GM19397 (cell line): Measurements from ENCODE around the gene GAS6.

Experiments
- ATAC-seq: cut with Tn5 transposase; IDR thresholded peaks from one replicate; pipeline ENCODE4 v1.9.1; 2021; ENCODE audit warnings: mild to moderate bottlenecking, moderate library complexity; ENCODE audit not compliant: unreplicated experiment

GAS6 gene

GRCh38 chr13:113777311-113778260, 86.3 kb downstream of the GAS6 start:
- no peak for ATAC-seq

DNA sequence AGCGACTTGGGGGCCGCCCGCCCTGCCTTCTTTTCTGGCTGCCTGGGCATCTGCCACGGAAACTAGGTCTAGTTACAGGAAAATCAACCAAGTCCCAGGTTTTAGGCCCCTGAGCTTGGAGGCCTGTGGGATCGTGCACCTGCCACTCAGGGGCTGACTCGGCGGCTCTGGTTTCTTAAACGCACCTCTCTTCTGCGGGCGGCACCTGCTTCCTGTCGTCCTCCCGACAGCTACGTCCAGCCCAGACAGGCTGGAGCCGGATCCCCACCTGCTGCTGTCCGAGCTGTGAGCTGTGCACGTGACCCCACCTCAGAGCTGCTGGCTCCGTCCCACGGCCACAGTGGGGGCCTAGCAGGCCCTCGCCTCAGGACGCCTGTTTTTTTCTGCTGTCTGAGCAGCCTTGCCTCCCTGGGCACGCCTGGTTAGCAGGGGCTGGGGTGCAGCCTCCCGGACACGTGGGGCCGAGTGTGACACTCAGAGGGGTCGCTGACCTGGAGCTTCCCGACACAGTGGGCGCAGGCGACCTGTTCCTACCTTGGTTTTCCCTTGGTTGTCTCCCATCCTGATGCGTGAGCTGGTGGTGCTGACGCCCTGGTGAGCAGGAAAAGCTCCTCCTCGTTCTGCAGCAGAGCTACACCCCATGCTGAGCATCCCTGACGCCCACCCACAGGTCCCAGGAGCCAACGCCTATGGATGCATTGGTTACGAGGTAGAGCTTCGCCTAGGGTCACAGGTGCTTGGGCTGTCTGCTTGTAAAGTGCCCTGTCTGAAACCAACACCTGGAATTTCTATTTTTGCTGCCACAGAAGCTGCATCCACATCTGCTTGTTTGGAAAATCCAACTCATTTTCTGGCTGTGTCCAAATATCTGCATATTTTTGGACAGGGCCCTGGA, 87.4 kb downstream of the GAS6 start:
- ATAC-seq: no peak

DNA sequence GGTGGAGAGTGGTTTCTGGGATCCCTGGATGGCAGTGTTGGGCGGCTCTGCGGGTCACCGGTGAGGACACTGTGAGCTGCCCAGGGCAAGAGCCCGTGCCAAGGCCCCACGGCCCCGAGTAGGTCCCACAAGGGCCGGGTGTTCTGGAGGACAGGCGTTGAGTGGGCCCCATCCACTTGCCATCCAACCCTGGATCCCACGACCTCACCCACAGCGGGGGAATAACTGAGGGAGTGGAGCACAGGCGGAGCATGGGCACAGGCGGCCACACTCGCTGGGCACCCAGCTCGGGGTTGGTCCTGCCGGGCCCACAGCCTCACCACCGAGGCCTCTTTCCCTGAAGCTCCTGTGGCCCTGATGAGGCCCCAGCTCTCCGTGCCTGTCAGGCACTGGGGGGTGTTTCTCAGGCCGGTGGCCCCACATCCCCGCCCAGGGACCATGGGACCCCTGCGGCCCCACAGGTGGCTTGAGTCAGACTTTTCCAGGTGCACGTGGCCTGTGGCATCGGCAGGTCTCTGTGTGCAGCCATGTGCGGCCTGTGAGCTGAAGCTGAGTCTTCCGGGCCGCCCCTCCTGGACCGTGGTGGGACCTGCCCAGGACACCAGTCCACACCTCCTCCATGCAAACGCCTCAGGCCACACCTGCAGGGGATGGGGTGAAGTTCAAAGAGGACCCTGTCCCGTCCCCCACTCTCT, 88.3 kb downstream of the GAS6 start:
- no peak for ATAC-seq

DNA sequence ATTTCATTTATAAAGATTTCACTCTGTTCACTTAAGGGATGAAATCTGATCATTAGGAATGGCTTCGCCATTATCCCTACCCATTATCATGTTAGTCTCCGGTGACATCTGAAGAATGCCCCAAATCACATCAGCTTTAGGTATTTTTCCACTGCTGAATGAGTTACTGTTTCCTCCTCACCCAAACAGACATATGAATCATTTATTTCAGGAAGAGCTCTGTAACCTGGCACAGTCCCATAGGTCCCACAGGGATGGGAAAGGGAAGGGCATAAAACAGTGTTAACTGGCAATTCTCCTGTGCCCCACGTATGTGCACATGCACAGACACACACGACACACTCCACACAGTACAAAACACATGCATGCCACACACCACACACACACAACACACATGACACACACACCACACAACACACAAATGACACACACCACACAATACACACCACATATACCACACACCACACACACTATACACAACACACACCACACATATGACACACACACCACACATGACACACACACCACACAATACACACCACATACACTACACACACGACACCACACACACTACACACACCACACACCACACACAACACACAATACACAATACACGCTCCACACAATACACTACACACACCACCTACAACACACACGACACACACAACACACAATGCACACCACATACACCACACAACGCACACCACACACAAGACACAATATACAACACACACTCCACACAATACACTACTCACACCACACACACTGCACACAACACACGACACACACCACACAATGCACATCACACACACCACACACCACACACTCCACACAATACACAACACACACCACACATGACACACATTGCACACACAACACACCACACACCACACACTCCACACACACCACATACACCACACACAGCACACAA, 89.4 kb downstream of the GAS6 start:
- ATAC-seq: no peak

- no peak for ATAC-seq
Observed at GRCh38 chr13:113771709-113772331, 92.1 kb downstream of the GAS6 start.

GRCh38 chr13:113770937-113771336, 92.9 kb downstream of the GAS6 start:
- no peak for ATAC-seq
